Measurements from ENCODE around the gene KCTD2.
"Not testable (repeated sequence)": the region's sequence is repeated elsewhere in the genome, so short reads cannot be mapped to it uniquely, and the experiment has no call there.

The KCTD2 gene

GRCh38 chr17:75064867-75065561 lies 18.0 kb downstream of the KCTD2 start:
- no peak overlapping the region for H3K4me3 ChIP-seq (ENCODE audit: low read depth, low read length)
- TF ChIP-seq CTCF (IDR thresholded peaks at IDR 0.05; ENCODE audit: low read depth, low read length), result no peak

- TF ChIP-seq CTCF (IDR thresholded peaks at IDR 0.05; ENCODE audit: low read depth, low read length), result no peak
- no peak overlapping the region for H3K4me3 ChIP-seq (ENCODE audit: low read depth, low read length)
Measured at GRCh38 chr17:75065562-75066151, 18.6 kb downstream of the KCTD2 start.

DNA sequence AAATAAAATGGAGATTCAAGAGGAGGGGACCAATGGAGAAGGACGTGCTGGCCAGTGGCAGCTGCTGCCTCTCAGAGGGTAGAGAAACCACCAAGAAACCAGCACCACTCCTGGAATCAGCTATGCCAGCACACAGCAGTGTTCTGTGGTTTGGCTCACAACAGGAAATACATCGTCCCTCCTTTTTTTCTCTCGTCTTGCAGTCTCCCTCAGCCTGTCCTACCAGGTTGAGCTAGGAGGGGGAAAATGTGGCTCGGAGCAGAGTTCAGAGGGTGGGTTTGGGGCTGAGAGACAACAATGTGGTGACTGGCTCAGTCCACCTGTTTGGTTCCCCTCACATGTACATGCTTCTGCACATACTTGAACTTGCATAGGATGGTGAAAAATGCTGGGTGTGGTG lies 20.8 kb downstream of the KCTD2 start:
- no peak overlapping the region for H3K4me3 ChIP-seq (ENCODE audit: low read depth, low read length)
- TF ChIP-seq CTCF (IDR thresholded peaks at IDR 0.05; ENCODE audit: low read depth, low read length), result no peak

DNA sequence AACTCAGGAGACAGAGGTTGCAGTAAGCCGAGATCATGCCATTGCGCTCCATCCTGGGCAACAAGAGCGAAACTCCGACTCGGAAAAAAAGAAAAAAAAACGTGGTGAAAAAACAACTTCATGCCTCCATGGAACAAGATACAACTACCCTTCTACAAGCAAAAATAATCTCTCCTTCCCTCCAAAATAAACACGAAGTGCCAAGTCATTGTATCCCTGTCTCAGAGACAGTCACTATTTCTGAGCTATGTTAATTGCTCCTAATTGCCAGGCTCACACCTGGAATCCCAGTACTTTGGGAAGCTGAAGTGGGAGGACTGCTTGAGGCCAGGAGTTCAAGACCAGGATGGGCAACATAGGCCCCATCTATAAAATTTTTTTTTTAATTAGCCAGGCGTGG lies 21.7 kb downstream of the KCTD2 start:
- no peak overlapping the region for H3K4me3 ChIP-seq (ENCODE audit: low read depth, low read length)
- TF ChIP-seq CTCF (IDR thresholded peaks at IDR 0.05; ENCODE audit: low read depth, low read length), result no peak

GRCh38 chr17:75069783-75070182 lies 22.8 kb downstream of the KCTD2 start:
- 0 out of 2 replicates have a peak, but pooled peaks have one; percentile 14 for TF ChIP-seq CTCF (IDR thresholded peaks at IDR 0.05; ENCODE audit: low read depth, low read length)
- no peak overlapping the region for H3K4me3 ChIP-seq (ENCODE audit: low read depth, low read length)

GRCh38 chr17:75071478-75072271 lies 24.6 kb downstream of the KCTD2 start:
- not testable (repeated sequence) for H3K4me3 ChIP-seq (ENCODE audit: low read depth, low read length)

- H3K4me3 ChIP-seq (ENCODE audit: low read depth, low read length), result not testable (repeated sequence)
Measured at GRCh38 chr17:75072909-75073308, 25.9 kb downstream of the KCTD2 start.

- no peak for TF ChIP-seq CTCF (IDR thresholded peaks at IDR 0.05; ENCODE audit: low read depth, low read length)
- H3K4me3 ChIP-seq (ENCODE audit: low read depth, low read length), result no peak overlapping the region
Measured at GRCh38 chr17:75073618-75074047, 26.6 kb downstream of the KCTD2 start.

All from WI38 (cell line).